ENCODE data around the gene HAVCR1. TPM values are rescaled to one million over a fixed set of nuclear protein-coding genes. Genes with fewer than 3 reads are reported as not detected.
A peak's percentile ranks its signal among the peaks of the same experiment; 100 is the strongest.

Gene HAVCR1
- total and polyA plus RNA-seq, 2 of the 13 experiments (the other 11 are each of a cell fraction or from before 2014, with no cell fraction given) = 0.93 to 12.3 TPM

- intact Hi-C loops (cut with micrococcal nuclease; ENCODE audit: unreplicated experiment) = loop anchor here (5.0 kb wide), 1 partner anchor 1207 kb away; no protein-coding TSS in a partner anchor
- no peak for TF ChIP-seq AFF4 (CRISPR knock-in tag; IDR thresholded peaks at IDR 0.05)
- TF ChIP-seq, protein P1, sequence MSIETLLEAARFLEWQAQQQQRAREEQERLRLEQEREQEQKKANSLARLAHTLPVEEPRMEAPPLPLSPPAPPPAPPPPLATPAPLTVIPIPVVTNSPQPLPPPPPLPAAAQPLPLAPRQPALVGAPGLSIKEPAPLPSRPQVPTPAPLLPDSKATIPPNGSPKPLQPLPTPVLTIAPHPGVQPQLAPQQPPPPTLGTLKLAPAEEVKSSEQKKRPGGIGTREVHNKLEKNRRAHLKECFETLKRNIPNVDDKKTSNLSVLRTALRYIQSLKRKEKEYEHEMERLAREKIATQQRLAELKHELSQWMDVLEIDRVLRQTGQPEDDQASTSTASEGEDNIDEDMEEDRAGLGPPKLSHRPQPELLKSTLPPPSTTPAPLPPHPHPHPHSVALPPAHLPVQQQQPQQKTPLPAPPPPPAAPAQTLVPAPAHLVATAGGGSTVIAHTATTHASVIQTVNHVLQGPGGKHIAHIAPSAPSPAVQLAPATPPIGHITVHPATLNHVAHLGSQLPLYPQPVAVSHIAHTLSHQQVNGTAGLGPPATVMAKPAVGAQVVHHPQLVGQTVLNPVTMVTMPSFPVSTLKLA (IDR thresholded peaks at IDR 0.05) = no peak
- no peak for TF ChIP-seq KAT8 (CRISPR knock-in tag; IDR thresholded peaks at IDR 0.05)
- no peak for TF ChIP-seq BATF2 (CRISPR knock-in tag; IDR thresholded peaks at IDR 0.05)
- no peak for TF ChIP-seq STAT5B (CRISPR knock-in tag; IDR thresholded peaks at IDR 0.05)
- TF ChIP-seq MED1 (CRISPR knock-in tag; IDR thresholded peaks at IDR 0.05) = peak; percentile 89
- TF ChIP-seq ZNF788 (CRISPR knock-in tag; IDR thresholded peaks at IDR 0.05; ENCODE audit: borderline replicate concordance) = no peak
- TF ChIP-seq EP300 (IDR thresholded peaks at IDR 0.05; ENCODE audit: low read depth in 2 of 2, low read length in 2 of 2) = peak in 1 of 2 experiments; percentile 67; a peak in 1 of 4 replicates
- TF ChIP-seq EP300 (CRISPR knock-in tag; IDR thresholded peaks at IDR 0.05; ENCODE audit: borderline replicate concordance) = no peak
- TF ChIP-seq ZBTB33 (CRISPR knock-in tag; IDR thresholded peaks at IDR 0.05) = no peak
- TF ChIP-seq NFE2 (CRISPR knock-in tag; IDR thresholded peaks at IDR 0.05) = no peak
- TF ChIP-seq ETV6 (CRISPR knock-in tag; conservative IDR thresholded peaks at IDR 0.05) = no peak
- no peak for TF ChIP-seq NAIF1 (CRISPR knock-in tag; IDR thresholded peaks at IDR 0.05; ENCODE audit: borderline replicate concordance)
- peak; percentile 73; the same call in 1 of the 2 replicates for TF ChIP-seq ETV5 (CRISPR knock-in tag; IDR thresholded peaks at IDR 0.05; ENCODE audit: borderline replicate concordance)
These were observed 9.3 kb downstream of the HAVCR1 start for GRCh38 chr5:157049605-157050004.

More at GRCh38 chr5:157049605-157050004, 9.3 kb downstream of the HAVCR1 start:
- 3% methylated on average over 1 of the region's 1 CpG for WGBS (ENCODE audit: low lambda C conversion rate)
- H3K9me3 ChIP-seq (ENCODE audit: low read length) = no peaks in the 10 kb centered on the region
- no TSS peak for BruUV-seq (replicated peaks)
- peaks cover 2 to 4% of the 10 kb centered on the region in 2 experiments; a peak in 4 of 5 replicates for H3K36me3 ChIP-seq (replicated peaks in 1 of 2; ENCODE audit: control insufficient read depth in 1 of 2, insufficient read depth in 2 of 2, low read length in 2 of 2)
- H3K27me3 ChIP-seq (ENCODE audit: control insufficient read depth in 1 of 2, insufficient read depth in 2 of 2, low read length in 2 of 2) = no peaks in the 10 kb centered on the region
- ATAC-seq (peak; percentile 73), FAIRE-seq (peak; percentile 8), DNase-seq (ENCODE audit: low spot score) (peak; percentile 76)
- H3K27ac ChIP-seq (ENCODE audit: extremely low read length, insufficient read depth, low read length) = peak overlapping the region; percentile 37
- no peaks in the 10 kb centered on the region for H4K20me1 ChIP-seq (ENCODE audit: insufficient read depth, low read length)
- peaks cover 66% of the 10 kb centered on the region for H3K4me1 ChIP-seq (ENCODE audit: insufficient read depth, low read length)
- H2AFZ ChIP-seq (ENCODE audit: low read length) = no peak overlapping the region
- no peaks in the 10 kb centered on the region for H3K79me2 ChIP-seq (ENCODE audit: insufficient read depth, low read length)
- H3K4me3 ChIP-seq (replicated peaks in 1 of 3; ENCODE audit: insufficient read depth in 1 of 3, low read depth in 2 of 3, low read length in 3 of 3) = no peak overlapping the region
- H3K4me2 ChIP-seq (ENCODE audit: low read depth, low read length) = peak overlapping the region; percentile 32; the same call in 1 of the 2 replicates
- ChIA-PET CTCF (ENCODE audit: low intra/inter-chr PET ratio, low total read pairs) (no interaction called here), POLR2A (interaction anchor here (2.5 kb wide), 1 partner anchor 9 kb away, joined by 18 read pairs; the partner anchor contains the start of gene HAVCR1)
- in situ Hi-C loops (cut with HindIII; ENCODE audit: extremely low pct_ligation_motif_present, low pct_unique_long_range_greater_than_20kb) = no loop called here
- no peak overlapping the region for H3K9ac ChIP-seq (ENCODE audit: insufficient read depth, low read depth, low read length)
